Measurements from ENCODE around the gene PDE8A. TPM values are rescaled to one million over a fixed set of nuclear protein-coding genes. Genes with fewer than 3 reads are reported as not detected.

The PDE8A gene
- total and polyA plus RNA-seq, 7 donors, result 27.8 to 45.5 (median 39.0) TPM

DNA sequence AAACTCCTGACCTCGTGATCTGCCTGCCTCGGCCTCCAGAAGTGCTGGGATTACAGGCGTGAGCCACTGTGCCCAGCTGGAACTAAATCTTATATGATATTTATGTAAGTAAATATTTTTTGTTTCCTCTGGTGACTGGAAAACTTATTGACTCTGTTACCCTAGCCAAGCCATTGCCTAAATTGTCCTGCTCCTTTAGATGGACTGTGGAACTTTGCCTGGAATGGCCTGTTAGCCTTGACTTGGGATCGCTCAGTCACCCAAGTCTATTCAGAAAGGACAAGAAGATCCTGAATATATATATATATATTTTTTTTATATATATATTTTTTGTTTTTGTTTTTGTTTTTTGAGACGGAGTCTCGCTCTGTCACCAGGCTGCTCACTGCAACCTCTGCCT, 113.9 kb downstream of the PDE8A start:
- no peak for DNase-seq
- intact Hi-C loops (cut with DNase I), result no loop called here
- TF ChIP-seq POLR2A (IDR thresholded peaks at IDR 0.05) (no peak), EP300 (IDR thresholded peaks at IDR 0.05) (no peak), POLR2AphosphoS5 (IDR thresholded peaks at IDR 0.05) (no peak)
- TF ChIP-seq, protein P1, sequence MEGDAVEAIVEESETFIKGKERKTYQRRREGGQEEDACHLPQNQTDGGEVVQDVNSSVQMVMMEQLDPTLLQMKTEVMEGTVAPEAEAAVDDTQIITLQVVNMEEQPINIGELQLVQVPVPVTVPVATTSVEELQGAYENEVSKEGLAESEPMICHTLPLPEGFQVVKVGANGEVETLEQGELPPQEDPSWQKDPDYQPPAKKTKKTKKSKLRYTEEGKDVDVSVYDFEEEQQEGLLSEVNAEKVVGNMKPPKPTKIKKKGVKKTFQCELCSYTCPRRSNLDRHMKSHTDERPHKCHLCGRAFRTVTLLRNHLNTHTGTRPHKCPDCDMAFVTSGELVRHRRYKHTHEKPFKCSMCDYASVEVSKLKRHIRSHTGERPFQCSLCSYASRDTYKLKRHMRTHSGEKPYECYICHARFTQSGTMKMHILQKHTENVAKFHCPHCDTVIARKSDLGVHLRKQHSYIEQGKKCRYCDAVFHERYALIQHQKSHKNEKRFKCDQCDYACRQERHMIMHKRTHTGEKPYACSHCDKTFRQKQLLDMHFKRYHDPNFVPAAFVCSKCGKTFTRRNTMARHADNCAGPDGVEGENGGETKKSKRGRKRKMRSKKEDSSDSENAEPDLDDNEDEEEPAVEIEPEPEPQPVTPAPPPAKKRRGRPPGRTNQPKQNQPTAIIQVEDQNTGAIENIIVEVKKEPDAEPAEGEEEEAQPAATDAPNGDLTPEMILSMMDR (IDR thresholded peaks at IDR 0.05), result no peak
- WGBS, 2 donors, result 78 to 95% methylated on average over 6 of the region's 6 CpGs
- H3K36me3 ChIP-seq, result peaks cover 0 to 61% (median 3%) of the 10 kb centered on the region in 4 donors
- no peaks in the 10 kb centered on the region for H3K9me3 ChIP-seq
- no peaks in the 10 kb centered on the region for H3K27me3 ChIP-seq
- no peaks in the 10 kb centered on the region for H3K4me1 ChIP-seq
- no peak overlapping the region for H3K27ac ChIP-seq
- no peak overlapping the region for H3K4me3 ChIP-seq

DNA sequence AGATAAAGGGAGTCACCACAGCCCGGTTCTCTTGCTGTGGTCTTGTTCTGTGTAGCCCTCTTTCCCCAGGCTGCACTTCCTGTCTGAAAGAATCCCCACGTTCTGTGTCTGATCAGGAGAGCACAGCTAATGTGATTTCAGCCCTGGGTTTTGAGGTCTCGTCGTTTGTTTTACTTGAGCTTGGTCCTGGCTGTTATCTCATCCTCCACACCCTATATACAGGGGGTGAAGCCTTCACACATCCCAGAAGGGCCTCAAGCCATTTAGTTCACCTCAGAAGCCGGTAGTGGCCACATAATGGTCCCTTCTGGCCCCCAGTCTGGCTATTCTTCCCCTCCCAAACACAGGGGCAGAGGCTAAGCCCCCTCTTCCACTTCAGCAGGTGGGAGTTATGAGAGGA, 115.6 kb downstream of the PDE8A start:
- 86 to 87% methylated on average over 5 of the region's 5 CpGs for WGBS, 2 donors
- no peak for TF ChIP-seq EP300 (IDR thresholded peaks at IDR 0.05)
- no peak for TF ChIP-seq POLR2AphosphoS5 (IDR thresholded peaks at IDR 0.05)
- TF ChIP-seq, protein P1 (IDR thresholded peaks at IDR 0.05), result no peak
- TF ChIP-seq POLR2A (IDR thresholded peaks at IDR 0.05), result no peak
- no peak overlapping the region for H3K27ac ChIP-seq
- H3K27me3 ChIP-seq, result no peaks in the 10 kb centered on the region
- no peaks in the 10 kb centered on the region for H3K9me3 ChIP-seq
- DNase-seq, result no peak
- no peaks in the 10 kb centered on the region for H3K4me1 ChIP-seq
- peaks cover 0 to 48% (median 3%) of the 10 kb centered on the region in 4 donors for H3K36me3 ChIP-seq
- intact Hi-C loops (cut with DNase I), result no loop called here
- no peak overlapping the region for H3K4me3 ChIP-seq

DNA sequence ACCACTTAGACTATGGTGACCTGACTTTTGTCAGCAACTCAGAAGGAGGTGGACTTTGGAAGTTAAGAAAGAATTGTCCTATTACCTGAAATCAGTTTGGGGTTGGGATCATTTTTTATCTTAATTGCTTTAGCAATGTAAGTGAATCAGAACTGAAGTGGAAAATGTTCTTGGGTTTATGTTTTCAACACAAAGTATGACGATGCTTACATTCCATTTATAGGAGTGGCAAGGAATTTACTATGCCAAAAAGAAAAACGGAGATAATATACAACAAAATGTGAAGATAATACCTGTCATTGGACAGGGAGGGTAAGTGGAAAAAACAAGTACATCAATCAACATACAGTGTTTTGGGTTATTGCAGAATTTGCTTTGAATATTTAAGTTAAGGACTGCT, 116.1 kb downstream of the PDE8A start:
- intact Hi-C loops (cut with DNase I), result no loop called here
- no peaks in the 10 kb centered on the region for H3K9me3 ChIP-seq
- H3K27ac ChIP-seq, result no peak overlapping the region
- no peak overlapping the region for H3K4me3 ChIP-seq
- 42 to 72% methylated on average over 2 of the region's 2 CpGs for WGBS, 2 donors
- TF ChIP-seq, protein P1 (IDR thresholded peaks at IDR 0.05), result no peak
- no peak for TF ChIP-seq EP300 (IDR thresholded peaks at IDR 0.05)
- TF ChIP-seq POLR2AphosphoS5 (IDR thresholded peaks at IDR 0.05), result no peak
- H3K27me3 ChIP-seq, result no peaks in the 10 kb centered on the region
- no peaks in the 10 kb centered on the region for H3K4me1 ChIP-seq
- peaks cover 0 to 43% (median 3%) of the 10 kb centered on the region in 4 donors for H3K36me3 ChIP-seq
- no peak for DNase-seq

DNA sequence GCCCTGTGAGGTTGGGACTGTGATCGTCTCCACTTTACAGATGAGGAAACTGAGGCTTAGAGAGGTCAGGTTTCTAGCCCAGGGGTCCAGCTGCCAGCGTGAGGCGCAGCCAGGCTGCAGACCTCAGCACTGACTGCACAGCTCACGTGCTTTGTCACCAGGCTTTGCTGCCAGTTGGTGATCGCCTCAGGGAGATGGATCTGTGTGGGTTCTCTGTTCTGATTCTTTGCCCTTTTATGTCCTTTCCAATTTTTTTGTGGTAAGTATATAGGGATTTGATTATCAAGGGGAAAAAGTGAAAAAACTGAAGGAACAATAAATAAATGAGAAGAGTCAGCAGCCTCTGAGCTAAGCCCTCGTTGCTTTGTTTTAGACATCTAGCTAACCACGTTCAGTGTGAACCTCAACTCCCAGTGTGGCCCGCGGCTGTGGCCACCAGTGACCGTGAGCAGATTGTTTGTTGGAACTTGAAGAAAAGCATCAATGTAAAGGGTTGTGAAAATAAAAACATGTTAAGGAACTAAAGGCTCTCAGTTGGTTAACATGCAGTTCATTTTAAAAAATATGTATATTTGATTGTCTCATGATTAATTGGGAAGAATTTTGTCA, 117.6 kb downstream of the PDE8A start:
- Histone ChIP-seq H3K27me3 (no peaks in the 10 kb centered on the region), H3K9me3 (no peaks in the 10 kb centered on the region), H3K36me3 (peaks cover 0 to 39% (median 3%) of the 10 kb centered on the region in 4 donors), H3K4me3 (no peak overlapping the region), H3K4me1 (no peaks in the 10 kb centered on the region), H3K27ac (no peak overlapping the region)
- TF ChIP-seq POLR2A (IDR thresholded peaks at IDR 0.05) (no peak), POLR2AphosphoS5 (IDR thresholded peaks at IDR 0.05) (no peak), EP300 (IDR thresholded peaks at IDR 0.05) (no peak)
- TF ChIP-seq, protein P1 (IDR thresholded peaks at IDR 0.05), result no peak
- intact Hi-C loops (cut with DNase I), result no loop called here
- no peak for DNase-seq
- 84 to 95% methylated on average over 10 of the region's 10 CpGs for WGBS, 2 donors
